Central memory CD4-positive, alpha-beta T cell (primary cell): ENCODE results near the gene PANK3.
"Not testable (repeated sequence)": the region's sequence is repeated elsewhere in the genome, so short reads cannot be mapped to it uniquely, and the experiment has no call there.

Experiments
- DNase-seq: peaks from one replicate; pipeline ENCODE4 v3.0.0; 2022

Gene PANK3

DNA sequence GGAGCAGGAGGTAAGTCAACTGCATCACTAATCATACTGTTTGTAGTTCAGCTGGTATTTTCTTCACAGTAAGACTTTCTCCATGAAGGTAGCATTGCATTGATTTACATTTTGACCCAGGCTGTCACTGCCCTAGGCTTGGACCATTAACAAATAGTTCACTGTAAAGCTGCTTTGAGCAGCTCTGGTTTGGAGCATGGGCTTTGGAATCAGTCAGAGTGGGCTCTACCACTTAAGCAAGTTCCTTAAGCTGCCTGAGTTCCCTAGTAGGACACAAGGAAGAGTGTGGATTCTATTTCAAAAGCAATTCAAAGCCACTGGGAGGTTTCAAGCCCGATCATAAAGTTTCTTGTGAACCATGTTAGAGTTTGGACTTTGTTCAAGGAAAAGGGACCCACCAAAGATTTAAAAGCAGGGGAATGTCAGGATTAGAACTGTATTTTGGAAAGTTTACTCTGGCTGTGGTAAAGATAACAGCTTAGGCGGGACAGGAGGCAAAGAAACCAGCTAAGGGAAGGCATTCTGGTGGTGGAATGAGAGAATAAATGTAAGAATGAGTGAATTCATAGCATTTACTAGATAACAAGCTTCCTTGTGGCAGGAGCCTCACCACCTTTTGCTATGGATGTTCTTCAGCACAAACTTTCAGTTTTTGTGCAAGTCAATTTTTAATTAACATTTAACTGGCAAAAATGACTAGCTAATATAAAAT is 12.3 kb upstream of the PANK3 start:
- DNase-seq = no peak

GRCh38 chr5:168590666-168591065 is 11.5 kb upstream of the PANK3 start:
- DNase-seq = no peak

GRCh38 chr5:168587987-168588386 is 8.8 kb upstream of the PANK3 start:
- DNase-seq = no peak

DNA sequence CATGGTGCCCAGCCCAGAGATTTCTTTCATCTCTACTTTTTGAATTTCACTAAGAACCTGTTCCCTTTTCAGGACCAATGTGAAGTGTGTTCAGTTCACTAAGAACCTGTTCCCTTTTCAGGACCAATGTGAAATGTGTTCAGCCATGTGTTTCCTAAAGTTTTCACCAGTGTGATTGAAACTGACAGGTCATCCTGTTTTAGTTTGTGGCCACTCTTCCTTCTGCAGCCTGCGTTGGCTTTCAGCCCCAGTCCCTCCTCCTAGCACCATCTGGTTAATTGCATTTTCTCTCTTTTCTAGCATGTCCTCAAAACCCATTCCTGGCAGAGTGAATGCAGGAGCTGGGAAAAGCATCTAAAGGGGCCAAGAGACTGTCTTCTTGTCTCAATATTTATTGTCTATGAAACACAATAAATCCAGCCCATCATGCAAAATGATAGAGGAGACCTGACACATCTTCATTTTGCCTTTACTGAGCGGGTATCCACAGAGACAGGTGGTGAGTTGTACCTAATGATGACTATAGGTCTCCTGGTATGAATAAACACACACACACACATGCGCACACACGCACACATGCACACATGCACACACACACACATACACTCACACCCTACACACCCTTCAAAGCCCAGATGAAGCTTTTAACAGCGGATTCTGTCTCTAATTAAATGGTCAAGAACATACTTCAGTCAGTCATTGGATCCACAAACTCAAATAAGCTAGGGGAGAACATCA is 6.1 kb upstream of the PANK3 start:
- DNase-seq = no peak

GRCh38 chr5:168583742-168584482 is 4.7 kb upstream of the PANK3 start:
- DNase-seq = no peak

DNA sequence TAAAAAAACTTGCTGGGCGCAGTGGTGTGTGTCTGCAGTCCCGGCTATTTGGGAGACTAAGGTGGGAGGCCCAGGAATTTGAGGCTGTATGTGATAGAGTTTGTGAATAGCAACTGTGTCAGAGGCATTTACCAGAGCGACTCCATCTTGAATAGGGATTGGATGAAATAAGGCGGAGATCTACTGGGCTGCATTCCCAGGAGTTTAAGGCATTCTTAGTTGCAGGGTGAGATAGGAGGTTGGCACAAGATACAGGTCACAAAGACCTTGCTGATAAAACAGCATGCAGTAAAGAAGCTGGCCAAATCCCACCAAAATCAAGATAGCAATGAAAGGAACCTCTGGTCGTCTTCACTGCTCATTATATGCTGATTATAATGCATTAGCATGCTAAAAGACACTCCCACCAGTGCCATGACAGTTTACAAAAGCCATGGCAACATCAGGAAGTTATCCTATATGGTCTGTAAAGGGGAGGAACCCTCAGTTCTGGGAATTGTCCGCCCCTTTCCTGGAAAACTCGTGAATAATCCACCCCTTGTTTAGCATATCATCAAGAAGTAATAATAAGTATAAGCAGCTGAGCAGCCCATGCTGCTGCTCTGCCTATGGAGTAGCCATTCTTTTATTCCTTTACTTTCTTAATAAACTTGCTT is 1.8 kb upstream of the PANK3 start:
- not testable (repeated sequence) for DNase-seq

- DNase-seq = no peak
Measured at GRCh38 chr5:168580227-168580508, 1.0 kb upstream of the PANK3 start.

GRCh38 chr5:168579488-168580226 is 489 bp upstream of the PANK3 start:
- DNase-seq = peak; percentile 96

- no peak for DNase-seq
Measured at GRCh38 chr5:168578006-168578405, 1.2 kb downstream of the PANK3 start.

- no peak for DNase-seq
Measured at GRCh38 chr5:168575391-168576372, 3.5 kb downstream of the PANK3 start.

DNA sequence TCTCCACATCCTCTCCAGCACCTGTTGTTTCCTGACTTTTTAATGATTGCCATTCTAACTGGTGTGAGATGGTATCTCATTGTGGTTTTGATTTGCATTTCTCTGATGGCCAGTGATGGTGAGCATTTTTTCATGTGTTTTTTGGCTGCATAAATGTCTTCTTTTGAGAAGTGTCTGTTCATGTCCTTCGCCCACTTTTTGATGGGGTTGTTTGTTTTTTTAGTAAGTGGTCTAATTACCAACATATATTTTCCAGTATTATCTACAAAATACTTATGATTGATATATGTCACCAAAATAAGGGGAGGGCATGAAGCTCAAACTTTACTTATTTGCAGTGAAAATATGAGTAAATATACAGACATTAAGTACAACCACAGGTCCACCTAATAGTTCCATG is 5.0 kb downstream of the PANK3 start:
- DNase-seq = not testable (repeated sequence)

DNA sequence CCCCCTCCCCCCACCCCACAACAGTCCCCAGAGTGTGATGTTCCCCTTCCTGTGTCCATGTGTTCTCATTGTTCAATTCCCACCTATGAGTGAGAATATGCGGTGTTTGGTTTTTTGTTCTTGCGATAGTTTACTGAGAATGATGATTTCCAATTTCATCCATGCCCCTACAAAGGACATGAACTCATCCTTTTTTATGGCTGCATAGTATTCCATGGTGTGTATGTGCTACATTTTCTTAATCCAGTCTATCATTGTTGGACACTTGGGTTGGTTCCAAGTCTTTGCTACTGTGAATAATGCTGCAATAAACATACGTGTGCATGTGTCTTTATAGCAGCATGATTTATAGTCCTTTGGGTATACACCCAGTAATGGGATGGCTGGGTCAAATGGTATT is 5.5 kb downstream of the PANK3 start:
- DNase-seq = not testable (repeated sequence)

DNA sequence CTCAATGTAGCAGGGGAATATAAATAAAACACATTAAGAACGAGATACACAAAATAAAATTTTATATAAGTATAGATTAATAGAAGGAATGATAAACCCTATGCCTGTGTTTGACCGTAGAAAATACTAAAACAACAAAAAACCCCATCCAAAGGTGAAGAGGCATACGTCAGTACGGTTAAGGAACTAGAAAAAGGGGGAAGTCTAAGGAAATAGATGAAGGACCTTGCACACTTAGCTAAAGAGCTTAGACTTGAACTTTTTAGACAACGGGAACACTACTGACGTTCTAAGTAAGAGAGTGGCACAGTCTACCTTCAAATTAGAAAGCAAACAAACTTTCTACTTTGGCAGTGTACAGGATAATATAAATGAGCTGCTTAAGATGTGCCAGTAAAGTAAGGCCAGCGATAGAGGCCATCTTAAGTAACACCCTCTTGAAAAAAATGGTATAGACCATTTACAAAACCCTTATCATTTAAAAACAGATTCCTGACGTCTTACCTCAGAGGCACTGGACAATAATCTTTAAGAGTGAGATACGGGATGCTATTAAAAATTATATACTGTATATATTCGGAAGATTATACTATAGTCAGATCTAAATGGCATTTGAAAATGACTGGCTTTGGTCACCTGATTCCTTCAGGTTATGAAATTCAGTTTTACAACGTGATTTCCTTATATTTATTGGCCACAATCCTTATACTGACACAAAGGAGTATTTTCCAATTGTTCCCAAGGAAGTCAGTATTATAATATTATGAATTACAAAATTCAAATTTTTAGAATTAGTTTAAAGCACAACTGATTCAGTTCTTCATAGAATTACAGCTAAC is 8.5 kb downstream of the PANK3 start:
- DNase-seq = no peak

DNA sequence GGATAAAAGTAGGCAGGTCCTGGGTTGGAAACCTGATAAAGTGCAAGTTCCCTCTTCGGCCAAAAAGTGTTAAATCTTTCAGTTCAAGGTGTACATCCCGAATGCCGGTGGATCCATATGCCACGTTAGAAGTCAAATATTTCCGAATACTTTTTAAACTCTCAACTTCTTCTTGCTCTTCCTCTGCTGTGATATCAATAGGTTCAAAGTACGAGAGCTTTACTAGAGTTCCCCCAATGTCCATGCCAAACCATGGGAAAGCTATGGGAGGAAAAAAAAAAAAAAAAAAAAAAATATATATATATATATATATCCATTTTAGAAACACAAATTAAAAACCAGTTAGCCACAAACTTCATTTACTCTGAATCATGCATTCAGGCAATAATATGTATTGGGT is 10.4 kb downstream of the PANK3 start:
- DNase-seq = no peak

DNA sequence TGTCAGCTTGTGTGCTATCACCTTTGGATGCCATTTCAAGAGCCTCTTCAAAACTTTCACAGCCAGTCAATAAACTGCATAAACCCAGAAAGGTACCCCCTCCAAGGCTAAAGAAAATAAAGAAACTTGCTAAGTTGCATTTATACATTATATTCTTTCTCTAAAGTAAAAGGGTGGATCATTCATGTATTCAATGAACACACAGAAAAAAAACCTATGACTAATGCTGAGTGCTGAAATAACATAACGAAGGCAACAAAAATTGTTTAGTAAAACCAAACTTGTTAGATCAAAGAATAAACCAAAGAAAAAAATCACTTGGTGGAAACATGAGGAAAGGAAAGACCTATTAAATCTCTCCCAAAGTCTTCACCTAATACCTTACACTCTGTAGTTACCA is 15.2 kb downstream of the PANK3 start:
- DNase-seq = no peak

DNA sequence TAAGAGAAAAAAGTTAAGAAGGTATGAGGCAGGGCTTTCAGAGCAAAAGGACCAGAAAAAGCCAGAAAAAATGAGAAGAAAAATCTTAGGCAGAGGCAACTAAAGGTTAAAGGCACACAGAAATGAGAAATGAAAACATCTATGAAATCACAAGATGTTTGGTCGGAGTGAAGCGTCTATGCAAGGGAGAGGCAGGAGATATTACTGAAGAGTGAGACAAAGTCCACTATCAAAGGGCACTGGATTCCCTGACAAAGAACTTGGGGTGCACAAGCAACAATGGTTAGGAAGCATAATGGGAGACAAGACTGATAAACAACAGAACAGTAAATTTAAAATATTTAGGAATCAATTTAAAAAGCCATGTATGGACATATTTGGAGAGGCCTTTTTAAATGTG is 16.9 kb downstream of the PANK3 start:
- no peak for DNase-seq

DNA sequence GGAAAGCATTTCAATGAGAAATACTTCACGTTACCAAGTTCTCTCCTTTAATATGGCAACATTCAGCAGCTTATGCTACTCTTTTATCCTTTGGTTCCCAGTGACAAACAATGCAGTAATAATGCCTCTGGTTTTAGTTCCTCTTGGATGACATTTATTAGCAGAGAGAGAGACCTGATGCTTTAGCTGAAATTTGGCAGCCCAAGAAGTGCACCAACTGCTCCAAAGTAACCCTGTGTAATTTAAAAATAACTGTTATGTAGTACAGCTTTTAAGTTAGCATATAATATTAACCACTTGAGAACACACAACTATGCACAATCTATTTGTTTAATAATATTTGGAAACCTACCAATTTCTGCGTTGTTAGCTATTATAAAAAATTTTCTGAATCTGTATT is 21.8 kb downstream of the PANK3 start:
- no peak for DNase-seq

GRCh38 chr5:168553377-168554130 is 25.6 kb downstream of the PANK3 start:
- DNase-seq = no peak

GRCh38 chr5:168552146-168552545 is 27.0 kb downstream of the PANK3 start:
- DNase-seq = no peak

DNA sequence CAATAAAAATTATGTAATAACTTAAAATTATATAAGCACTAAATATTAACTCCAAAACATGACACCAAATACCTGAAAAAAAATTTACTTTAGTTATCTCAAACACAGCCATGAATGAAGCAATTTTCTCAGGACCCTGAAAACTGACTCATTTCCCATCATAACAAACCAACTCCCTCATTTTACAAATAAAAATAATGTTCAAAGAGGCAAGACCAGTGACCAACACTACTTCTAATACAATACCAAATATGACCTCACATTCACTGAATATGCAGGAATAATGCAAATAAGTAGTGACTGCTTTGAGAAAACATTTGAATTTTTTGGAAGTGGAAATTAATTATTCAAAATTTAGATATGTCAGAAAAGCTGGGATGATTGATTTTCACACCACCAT is 28.5 kb downstream of the PANK3 start:
- DNase-seq = no peak
